Heart right ventricle (tissue), 16 donors: ENCODE data around the gene SEMA3E. TPM values are rescaled to one million over a fixed set of nuclear protein-coding genes. Genes with fewer than 3 reads are reported as not detected.

Source experiments
- ATAC-seq, 8 donors: fragments of 200-7000 bp; cut with Tn5 transposase; one replicate each; pipeline ENCODE4 v1.9.1; 2020; ENCODE audit warnings: mild to moderate bottlenecking in 8 of 8, moderate library complexity in 8 of 8, moderate number of reproducible peaks in 1 of 8
- DNase-seq, 2 donors: peaks; one replicate each; pipeline ENCODE4 v3.0.0-alpha.2; 2020
- H3K27ac ChIP-seq, 10 donors: fragments of 200-600 bp; sonication (generic) in 2 of 10; one replicate each; pipeline versions ENCODE4 v1.5.0 to v1.8.0; 2020 to 2022; ENCODE audit warnings: mild to moderate bottlenecking in 3 of 10
- H3K27me3 ChIP-seq, 7 donors: fragments of 200-600 bp; one replicate each; pipeline ENCODE4 v1.8.0; 2021 to 2022; ENCODE audit warnings: mild to moderate bottlenecking in 2 of 7
- H3K36me3 ChIP-seq, 9 donors: fragments of 200-600 bp; sonication (generic) in 1 of 9; one replicate each; pipeline versions ENCODE4 v1.5.0 to v1.8.0; 2020 to 2022; ENCODE audit warnings: mild to moderate bottlenecking in 2 of 9
- H3K4me1 ChIP-seq, 9 donors: fragments of 200-600 bp; sonication (generic) in 1 of 9; one replicate each; pipeline versions ENCODE4 v1.5.0 to v1.8.0; 2020 to 2022; ENCODE audit warnings: mild to moderate bottlenecking in 4 of 9
- H3K4me3 ChIP-seq, 10 donors: fragments of 200-600 bp; sonication (generic) in 2 of 10; one replicate each; pipeline versions ENCODE4 v1.5.0 to v1.8.0; 2020 to 2022; ENCODE audit warnings: mild to moderate bottlenecking in 7 of 10, moderate library complexity in 2 of 10
- H3K9me3 ChIP-seq, 11 donors: fragments of 200-600 bp in 10 of 11; sonication (generic) in 2 of 11; one replicate each; pipeline versions ENCODE4 v1.5.0 to v1.8.0; 2013 to 2022; ENCODE audit warnings: mild to moderate bottlenecking in 2 of 11, control low read depth in 1 of 11, moderate library complexity in 1 of 11
- WGBS, 2 donors: extraction: QIAGEN DNeasy Blood & Tissue Kit; methylation state at CpG; one replicate each; pipeline ENCODE4 v1.1.7; 2013; ENCODE audit warnings: inconsistent platforms in 1 of 2; 5-methylcytosine and 5-hydroxymethylcytosine counted together
- intact Hi-C, 10 donors: fragments of 100-400 bp; cut with DNase I; formaldehyde crosslinking; loops; one replicate each; pipeline versions ENCODE4 v1.11.1 to v1.14.2; 2022
- long read RNA-seq, 3 donors: library from polyadenylated mRNA; unstranded; transcript quantifications; one replicate each; pipeline ENCODE4 v2.0.0, GENCODE V29; 2020 to 2021
- polyA plus RNA-seq, 2 donors: library from polyadenylated mRNA; stranded (reverse); fragments of 200-250 nt; gene quantifications; one replicate each; pipeline ENCODE4 v1.2.3, GENCODE V29; 2013
- total RNA-seq, 10 donors: library from RNA; stranded (reverse); fragmentation: NEBNext Ultra II Directional in 3 of 10; extraction: Animal tissue kit (Norgen Biotek cat#: 25700) in 3 of 10; gene quantifications; one replicate each; pipeline versions ENCODE4 v1.2.1 to v1.2.4, GENCODE V29; 2021 to 2023
- TF ChIP-seq, protein P1 (sequence below), 9 donors: fragments of 200-600 bp; sonication (generic) in 2 of 9; IDR thresholded peaks; one replicate each; pipeline versions ENCODE4 v1.5.0 to v1.8.0; 2021 to 2022; ENCODE audit warnings: antibody characterized with exemption in 9 of 9, mild to moderate bottlenecking in 5 of 9, moderate library complexity in 1 of 9
- donor health status: Arrhythmogenic right ventricular cardiomyopathy.
- donor health status: ischemic (EF 13 %, LVEDD 7.1; RV severe dilation, severe dysfunction).
- donor health status: healthy with polysubstance abuse.
- donor health status: DM: no; HTN: yes; CAD: no.
- donor health status: DM: no; HTN: no; CAD: no.
- donor health status: ischemic (EF 25% LVEDD 6.9; RV normal size, moderate dysfunction).
- donor health status: ischemic (EF 25% LVEDD 5.7; RV mildly dilated, moderate dysfunction).
- donor health status: healthy.
- donor health status: DM: yes; HTN: yes; CAD: no.
- donor health status: Ischemic cardiomyopathy.
- donor health status: ischemic (EF 35%, LVEDD 5.7; RV mildly dilated, moderate dysfunction).
- donor health status: nonischemic (EF 11% LVEDD 7.7; RV severe dilation, severe dysfunction).
- donor health status: DM: yes; HTN: yes; CAD: no.
- donor health status: PGD.
- donor health status: ischemic (EF 29% LVEDD 5.4; RV normal size, mild dysfunction).
- donor health status: nonischemic (EF 23%, LVEDD 6.1; RV moderate dilation, normal function).

SEMA3E gene
- total RNA-seq (under 1 TPM in 7 of 10 donors, not detected in 3; 0.17 to 0.53 (median 0.32) TPM), polyA plus RNA-seq (under 1 TPM in 1 of 2 donors, not detected in 1; under 0.01 TPM)
- long read RNA-seq, donor 1: 0 reads
- long read RNA-seq, donor 2, full-length matches to known transcripts: 1 of 1 reads
- long read RNA-seq, donor 2, partial matches to known transcripts: 0 of 1 reads
- long read RNA-seq, donor 2, other reads (novel, unspliced or antisense): 0 of 1 reads
- long read RNA-seq, donor 3: 0 reads

DNA sequence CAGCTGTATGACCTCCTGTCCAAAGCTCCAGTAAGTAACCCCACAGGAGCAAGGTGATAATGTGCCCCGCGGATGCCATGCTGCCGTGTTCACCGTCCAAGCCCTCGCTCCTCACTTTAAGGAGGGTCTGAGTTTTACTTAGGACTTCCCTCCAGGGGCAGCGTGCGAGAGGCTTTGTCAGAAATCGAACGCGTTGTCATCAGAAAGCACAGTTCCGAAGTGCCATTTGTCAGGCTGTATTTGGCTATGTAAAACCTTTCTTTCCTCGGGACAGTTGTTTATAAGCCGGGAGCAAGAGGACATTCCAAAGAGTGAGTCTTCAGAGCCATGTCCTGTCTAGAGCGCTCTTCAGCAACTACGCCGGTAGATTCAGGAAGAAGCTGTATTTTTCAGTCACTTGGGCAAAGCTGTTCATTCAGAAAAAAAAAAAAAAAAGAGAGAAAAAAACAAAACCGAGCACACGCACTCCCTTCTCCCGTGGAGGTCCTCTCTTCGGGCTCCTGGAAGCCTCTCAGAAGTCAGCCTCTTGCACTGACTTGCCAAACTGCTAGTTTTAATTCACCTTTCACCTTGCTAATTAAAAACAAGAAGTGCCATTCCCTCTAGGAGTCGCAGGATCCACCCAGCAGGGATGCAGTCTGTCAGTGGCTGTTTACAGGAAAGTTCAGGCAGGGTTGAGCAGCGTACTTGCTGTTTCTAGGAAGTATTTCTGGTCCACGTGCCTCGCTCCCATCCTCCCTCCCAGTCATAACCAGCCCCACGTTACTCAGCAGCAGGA lies at the start of gene SEMA3E:
Gene SEMA3E (minus strand): TSS at position 676 of the 778 bp plus-strand sequence.
- intact Hi-C loops: no loop called here
- Histone ChIP-seq H3K4me3 (peak within 1 kb of the TSS in 7 of 10 donors; percentile 11 to 40 (median 28)), H3K36me3 (no peaks in the 10 kb centered on the region), H3K9me3 (no peaks in the 10 kb centered on the region), H3K27ac (no peak within 1 kb of the TSS), H3K27me3 (peaks cover 0 to 32% (median 9%) of the 10 kb centered on the region in 7 donors), H3K4me1 (no peaks in the 10 kb centered on the region)
- TF ChIP-seq, protein P1, sequence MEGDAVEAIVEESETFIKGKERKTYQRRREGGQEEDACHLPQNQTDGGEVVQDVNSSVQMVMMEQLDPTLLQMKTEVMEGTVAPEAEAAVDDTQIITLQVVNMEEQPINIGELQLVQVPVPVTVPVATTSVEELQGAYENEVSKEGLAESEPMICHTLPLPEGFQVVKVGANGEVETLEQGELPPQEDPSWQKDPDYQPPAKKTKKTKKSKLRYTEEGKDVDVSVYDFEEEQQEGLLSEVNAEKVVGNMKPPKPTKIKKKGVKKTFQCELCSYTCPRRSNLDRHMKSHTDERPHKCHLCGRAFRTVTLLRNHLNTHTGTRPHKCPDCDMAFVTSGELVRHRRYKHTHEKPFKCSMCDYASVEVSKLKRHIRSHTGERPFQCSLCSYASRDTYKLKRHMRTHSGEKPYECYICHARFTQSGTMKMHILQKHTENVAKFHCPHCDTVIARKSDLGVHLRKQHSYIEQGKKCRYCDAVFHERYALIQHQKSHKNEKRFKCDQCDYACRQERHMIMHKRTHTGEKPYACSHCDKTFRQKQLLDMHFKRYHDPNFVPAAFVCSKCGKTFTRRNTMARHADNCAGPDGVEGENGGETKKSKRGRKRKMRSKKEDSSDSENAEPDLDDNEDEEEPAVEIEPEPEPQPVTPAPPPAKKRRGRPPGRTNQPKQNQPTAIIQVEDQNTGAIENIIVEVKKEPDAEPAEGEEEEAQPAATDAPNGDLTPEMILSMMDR (IDR thresholded peaks at IDR 0.05): no peak
- peak in 2 of 8 donors; percentile 27 to 38 for ATAC-seq
- no peak for DNase-seq
- WGBS, 2 donors: 1 to 3% methylated on average over 25 of the region's 25 CpGs

GRCh38 chr7:83697804-83698530 lies 49.0 kb upstream of the SEMA3E start:
- Histone ChIP-seq H3K9me3 (no peaks in the 10 kb centered on the region), H3K36me3 (no peaks in the 10 kb centered on the region), H3K4me1 (peaks cover 0 to 3% (median 0%) of the 10 kb centered on the region in 9 donors), H3K4me3 (no peak overlapping the region), H3K27ac (no peak overlapping the region), H3K27me3 (no peaks in the 10 kb centered on the region)
- 82 to 90% methylated on average over 5 of the region's 5 CpGs for WGBS, 2 donors
- DNase-seq (no peak), ATAC-seq (no peak)
- TF ChIP-seq, protein P1 (IDR thresholded peaks at IDR 0.05): no peak
- intact Hi-C loops: no loop called here

DNA sequence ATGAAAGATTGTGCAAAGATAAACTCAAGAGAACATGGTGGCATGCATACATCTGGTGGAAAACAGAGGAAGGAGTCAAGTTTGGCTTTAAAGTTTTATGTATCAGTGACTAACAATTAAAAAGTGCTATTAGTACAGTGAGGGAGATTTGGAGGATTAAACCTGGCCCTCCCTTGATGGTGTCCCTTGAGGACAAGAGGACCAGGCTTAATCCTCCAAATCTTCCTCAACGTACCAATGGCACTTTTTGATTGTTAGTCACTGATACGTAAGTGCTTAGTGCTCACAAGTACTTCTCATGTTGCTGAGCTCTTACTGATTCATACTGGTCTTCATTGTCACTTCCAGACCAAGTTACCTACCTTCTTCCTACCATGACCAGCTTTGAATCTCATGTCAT lies 47.2 kb upstream of the SEMA3E start:
- H3K27me3 ChIP-seq: no peaks in the 10 kb centered on the region
- 75 to 83% methylated on average over 2 of the region's 2 CpGs for WGBS, 2 donors
- ATAC-seq (no peak), DNase-seq (no peak)
- H3K36me3 ChIP-seq: no peaks in the 10 kb centered on the region
- H3K4me1 ChIP-seq: no peaks in the 10 kb centered on the region
- intact Hi-C loops: no loop called here
- TF ChIP-seq, protein P1 (IDR thresholded peaks at IDR 0.05): no peak
- H3K4me3 ChIP-seq: no peak overlapping the region
- no peaks in the 10 kb centered on the region for H3K9me3 ChIP-seq
- H3K27ac ChIP-seq: no peak overlapping the region
